Measurements from ENCODE around the gene ERG28.
A peak's percentile ranks its signal among the peaks of the same experiment; 100 is the strongest.

- TF ChIP-seq SPI1 (IDR thresholded peaks at IDR 0.05; ENCODE audit: low read depth, low read length) (peak; percentile 58; the same call in 1 of the 2 replicates), POLR2AphosphoS5 (IDR thresholded peaks at IDR 0.05; ENCODE audit: low read depth, low read length) (no peak), POLR2A (IDR thresholded peaks at IDR 0.05; ENCODE audit: low read depth, low read length) (no peak), TAF1 (IDR thresholded peaks at IDR 0.05; ENCODE audit: low read depth, low read length) (no peak), POU2F2 (IDR thresholded peaks at IDR 0.05; ENCODE audit: low read depth, low read length) (no peak), PAX5 (IDR thresholded peaks at IDR 0.05; ENCODE audit: insufficient read depth, low read length, severe bottlenecking) (no peak)
These were observed 55.5 kb downstream of the ERG28 start for GRCh38 chr14:75604979-75605851.

Measured in GM12891 (cell line).